Astrocyte (in vitro differentiated cells and primary cell): ENCODE results near the gene LTBP2. TPM values are rescaled to one million over a fixed set of nuclear protein-coding genes. Genes with fewer than 3 reads are reported as not detected.

ENCODE experiments used
- DNase-seq: peaks from one replicate; pipeline ENCODE4 v3.0.0-alpha.2; 2010; ENCODE audit warnings: low read depth
- FAIRE-seq: peaks from 2 replicates; lab custom pipeline; 2011; peaks lifted over from hg19 to GRCh38; lab: Jason Lieb, UNC
- H2AFZ ChIP-seq: 2 replicates; pipeline ENCODE4 v1.6.0; 2012; ENCODE audit warnings: low read depth, low read length, inconsistent platforms
- H3K27ac ChIP-seq: 2 replicates; pipeline ENCODE4 v1.5.1; 2011; ENCODE audit warnings: low read depth, low read length, inconsistent platforms
- H3K27me3 ChIP-seq: 2 replicates; pipeline ENCODE4 v1.6.0; 2011; ENCODE audit warnings: low read length, inconsistent platforms; ENCODE audit not compliant: insufficient read depth
- H3K36me3 ChIP-seq: 2 replicates; pipeline ENCODE4 v1.5.1; 2011; ENCODE audit warnings: low read length, inconsistent platforms; ENCODE audit not compliant: insufficient read depth
- H3K4me1 ChIP-seq: 2 replicates; pipeline ENCODE4 v1.5.1; 2011; ENCODE audit warnings: low read length, inconsistent platforms; ENCODE audit not compliant: insufficient read depth
- H3K4me2 ChIP-seq: 2 replicates; pipeline ENCODE4 v1.6.0; 2012; ENCODE audit warnings: low read length, inconsistent platforms
- H3K4me3 ChIP-seq: 2 replicates; pipeline ENCODE4 v1.5.1; 2011; ENCODE audit warnings: low read depth, mild to moderate bottlenecking, low read length, inconsistent platforms; ENCODE audit not compliant: insufficient read depth
- H3K79me2 ChIP-seq: 2 replicates; pipeline ENCODE4 v1.6.0; 2012; ENCODE audit warnings: mild to moderate bottlenecking, low read length, inconsistent platforms; ENCODE audit not compliant: insufficient read depth
- H3K9ac ChIP-seq: 2 replicates; pipeline ENCODE4 v1.6.0; 2012; ENCODE audit warnings: mild to moderate bottlenecking, low read length, inconsistent platforms
- H3K9me3 ChIP-seq: 2 replicates; pipeline ENCODE4 v1.5.1; 2012; ENCODE audit warnings: low read depth, mild to moderate bottlenecking, low read length, inconsistent platforms; ENCODE audit not compliant: insufficient read depth
- H4K20me1 ChIP-seq: 2 replicates; pipeline ENCODE4 v1.6.0; 2012; ENCODE audit warnings: low read length, inconsistent platforms; ENCODE audit not compliant: insufficient read depth
- H3K27ac Mint-ChIP-seq: one replicate; pipeline ENCODE4 v1.8.0; 2021; ENCODE audit warnings: mild to moderate bottlenecking, mixed read lengths; ENCODE audit not compliant: unreplicated experiment
- H3K27me3 Mint-ChIP-seq: one replicate; pipeline ENCODE4 v1.8.0; 2021; ENCODE audit warnings: low read depth, mixed read lengths; ENCODE audit not compliant: unreplicated experiment
- H3K36me3 Mint-ChIP-seq: one replicate; pipeline ENCODE4 v1.8.0; 2021; ENCODE audit warnings: low read depth, mixed read lengths; ENCODE audit not compliant: unreplicated experiment
- H3K4me1 Mint-ChIP-seq: one replicate; pipeline ENCODE4 v1.8.0; 2021; ENCODE audit warnings: low read depth, mixed read lengths; ENCODE audit not compliant: unreplicated experiment
- H3K4me3 Mint-ChIP-seq: one replicate; pipeline ENCODE4 v1.8.0; 2021; ENCODE audit warnings: mild to moderate bottlenecking, moderate library complexity, mixed read lengths; ENCODE audit not compliant: unreplicated experiment
- H3K9me3 Mint-ChIP-seq: one replicate; pipeline ENCODE4 v1.8.0; 2021; ENCODE audit warnings: mild to moderate bottlenecking, mixed read lengths; ENCODE audit not compliant: unreplicated experiment
- CTCF ChIP-seq: IDR thresholded peaks from 2 replicates; pipeline ENCODE4 v1.5.1; 2011; ENCODE audit warnings: low read depth, mild to moderate bottlenecking, inconsistent platforms, low read length, moderate library complexity; ENCODE audit not compliant: insufficient read depth
- EZH2 ChIP-seq: IDR thresholded peaks from 2 replicates; pipeline ENCODE4 v1.6.1; 2012; ENCODE audit warnings: mild to moderate bottlenecking, low read length, inconsistent platforms; ENCODE audit not compliant: insufficient read depth
- total RNA-seq: library from RNA; stranded (reverse); gene quantifications from 2 replicates; pipeline ENCODE4 v1.2.1, GENCODE V29; 2021

Gene LTBP2
- total RNA-seq, 1 donor from 2014 or later, result 162 TPM

DNA sequence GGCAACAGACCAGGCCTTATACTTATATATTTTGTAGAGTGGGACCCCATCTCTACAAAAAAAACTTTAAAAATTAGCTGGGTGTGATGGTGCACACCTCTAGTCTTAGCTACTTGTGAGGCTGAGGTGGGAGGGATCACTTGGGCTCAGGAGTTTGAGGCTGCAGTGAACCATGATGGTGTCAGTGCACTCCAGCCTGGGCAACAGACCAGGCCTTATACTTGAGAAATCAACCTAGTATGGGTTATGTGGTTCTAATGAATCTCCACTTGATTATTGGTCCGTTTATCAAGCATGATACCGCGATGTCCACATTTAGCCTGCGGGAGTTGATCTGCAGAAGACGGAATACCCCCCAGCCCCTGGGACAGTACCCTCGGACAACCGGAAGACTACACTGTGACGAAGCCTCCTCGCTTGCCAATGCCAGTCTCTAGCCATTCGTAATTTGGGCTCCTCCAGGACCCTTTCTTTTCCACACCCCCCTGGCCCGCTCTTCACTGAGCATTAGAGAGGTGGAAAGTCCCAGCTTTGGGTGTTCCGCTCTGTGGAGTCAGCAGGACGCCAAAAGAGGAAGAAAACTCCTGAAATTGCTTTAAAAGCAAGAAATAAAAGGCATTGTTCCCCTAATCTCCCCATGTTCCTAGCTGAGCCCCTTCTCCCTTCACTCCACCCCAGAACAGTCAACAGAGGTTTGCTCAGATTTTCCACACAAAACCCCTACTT, 19.4 kb downstream of the LTBP2 start:
- DNase-seq (no peak), FAIRE-seq (no peak)
- Histone ChIP-seq H4K20me1 (peaks cover 20% of the 10 kb centered on the region), H3K4me3 (no peak overlapping the region), H3K9me3 (no peaks in the 10 kb centered on the region), H3K36me3 (no peaks in the 10 kb centered on the region), H3K79me2 (peaks cover 85% of the 10 kb centered on the region), H2AFZ (no peak overlapping the region), H3K27me3 (no peaks in the 10 kb centered on the region), H3K9ac (no peak overlapping the region), H3K4me1 (peaks cover 34% of the 10 kb centered on the region), H3K27ac (no peak overlapping the region), H3K4me2 (no peak overlapping the region)
- peak overlapping the region; percentile 34 for H3K4me3 Mint-ChIP-seq
- H3K27me3 Mint-ChIP-seq, result no peaks in the 10 kb centered on the region
- TF ChIP-seq CTCF (no peak), EZH2 (no peak)
- peaks cover 17% of the 10 kb centered on the region for H3K36me3 Mint-ChIP-seq
- no peaks in the 10 kb centered on the region for H3K9me3 Mint-ChIP-seq
- H3K4me1 Mint-ChIP-seq, result peaks cover 58% of the 10 kb centered on the region
- peak overlapping the region; percentile 27 for H3K27ac Mint-ChIP-seq

DNA sequence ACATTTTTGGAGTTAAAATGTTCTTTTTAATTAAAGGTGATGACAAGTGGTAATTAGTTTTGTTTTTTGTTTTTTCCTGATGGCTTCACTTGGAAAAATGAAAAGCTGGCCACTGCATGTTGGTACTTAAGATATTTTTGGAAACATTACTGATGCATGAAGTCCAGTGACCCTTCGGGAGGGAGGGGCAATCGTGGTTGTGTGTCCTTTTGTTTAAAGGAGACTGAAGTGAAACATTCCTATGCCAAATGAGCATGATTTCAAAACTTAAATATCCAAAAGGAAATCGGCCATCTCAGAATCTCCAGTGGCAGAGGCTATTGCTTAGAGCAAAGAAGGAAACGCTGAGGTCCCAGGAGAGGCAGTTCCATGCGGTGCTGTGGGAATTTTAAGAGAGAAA, 20.1 kb downstream of the LTBP2 start:
- Histone ChIP-seq H3K4me3 (no peak overlapping the region), H3K27ac (no peak overlapping the region), H3K27me3 (no peaks in the 10 kb centered on the region), H2AFZ (no peak overlapping the region), H3K9ac (peak overlapping the region; percentile 15), H3K9me3 (no peaks in the 10 kb centered on the region), H3K36me3 (no peaks in the 10 kb centered on the region), H3K79me2 (peaks cover 85% of the 10 kb centered on the region), H4K20me1 (peaks cover 14% of the 10 kb centered on the region), H3K4me2 (peak overlapping the region; percentile 38), H3K4me1 (peaks cover 32% of the 10 kb centered on the region)
- no peak overlapping the region for H3K4me3 Mint-ChIP-seq
- FAIRE-seq, result no peak
- H3K9me3 Mint-ChIP-seq, result peaks cover 3% of the 10 kb centered on the region
- no peak for DNase-seq
- peaks cover 20% of the 10 kb centered on the region for H3K36me3 Mint-ChIP-seq
- peaks cover 2% of the 10 kb centered on the region for H3K27me3 Mint-ChIP-seq
- peaks cover 58% of the 10 kb centered on the region for H3K4me1 Mint-ChIP-seq
- no peak overlapping the region for H3K27ac Mint-ChIP-seq
- TF ChIP-seq CTCF, result no peak
- TF ChIP-seq EZH2, result no peak

- Histone ChIP-seq H3K4me1 (peaks cover 27% of the 10 kb centered on the region), H3K27me3 (no peaks in the 10 kb centered on the region), H3K4me3 (no peak overlapping the region), H3K79me2 (peaks cover 86% of the 10 kb centered on the region), H3K4me2 (no peak overlapping the region), H3K9ac (peak overlapping the region; percentile 15), H2AFZ (no peak overlapping the region), H3K9me3 (no peaks in the 10 kb centered on the region), H4K20me1 (peaks cover 9% of the 10 kb centered on the region), H3K36me3 (no peaks in the 10 kb centered on the region), H3K27ac (no peak overlapping the region)
- no peak for TF ChIP-seq CTCF
- FAIRE-seq (no peak), DNase-seq (no peak)
- Mint-ChIP-seq H3K27me3 (peaks cover 2% of the 10 kb centered on the region), H3K9me3 (peaks cover 3% of the 10 kb centered on the region), H3K36me3 (peaks cover 18% of the 10 kb centered on the region), H3K4me3 (no peak overlapping the region), H3K4me1 (peaks cover 54% of the 10 kb centered on the region), H3K27ac (no peak overlapping the region)
Measured at GRCh38 chr14:74591394-74591793, 20.6 kb downstream of the LTBP2 start.
